Stimulated activated CD4-positive, alpha-beta T cell treated with anti-CD3 and anti-CD28 coated beads, Interleukin-4, amount 100 ng/mL, for 4 hours (primary cell): ENCODE data around the gene TLR4.

Experiments
- DNase-seq, 2 experiments: peaks; one replicate each; pipeline ENCODE4 v3.0.0-alpha.2; 2020

Gene TLR4

DNA sequence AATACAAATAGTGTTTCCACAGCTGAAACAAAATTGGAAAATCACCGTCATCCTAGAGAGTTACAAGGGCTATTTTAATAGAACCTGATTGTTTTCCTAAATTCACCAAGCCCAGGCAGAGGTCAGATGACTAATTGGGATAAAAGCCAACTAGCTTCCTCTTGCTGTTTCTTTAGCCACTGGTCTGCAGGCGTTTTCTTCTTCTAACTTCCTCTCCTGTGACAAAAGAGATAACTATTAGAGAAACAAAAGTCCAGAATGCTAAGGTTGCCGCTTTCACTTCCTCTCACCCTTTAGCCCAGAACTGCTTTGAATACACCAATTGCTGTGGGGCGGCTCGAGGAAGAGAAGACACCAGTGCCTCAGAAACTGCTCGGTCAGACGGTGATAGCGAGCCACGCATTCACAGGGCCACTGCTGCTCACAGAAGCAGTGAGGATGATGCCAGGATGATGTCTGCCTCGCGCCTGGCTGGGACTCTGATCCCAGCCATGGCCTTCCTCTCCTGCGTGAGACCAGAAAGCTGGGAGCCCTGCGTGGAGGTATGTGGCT is at the start of gene TLR4:
Gene TLR4, plus strand, starts transcription at position 380 of the 552 bp plus-strand sequence. Its CDS starts 70 bp downstream, at position 450.
- no peak for DNase-seq

DNA sequence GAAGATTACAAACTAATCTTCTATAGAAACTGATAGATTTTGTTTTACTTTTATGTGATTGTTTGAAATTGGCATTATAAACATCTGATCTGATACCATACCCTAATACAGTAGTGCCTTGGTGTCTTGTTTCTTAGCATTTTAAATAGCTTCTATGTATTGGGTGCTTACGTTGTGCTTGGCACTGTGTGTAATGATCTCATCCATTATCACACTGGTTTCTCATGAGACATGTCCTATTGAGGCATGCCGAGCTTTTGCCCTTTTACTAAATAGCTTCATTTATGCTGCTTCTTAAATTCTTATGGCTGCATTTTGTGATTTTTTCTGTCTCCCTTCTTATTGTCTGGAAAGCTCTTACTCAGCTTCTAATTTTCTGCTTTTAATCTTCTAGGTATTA is 48.2 kb upstream of the TLR4 start:
- no peak for DNase-seq

DNA sequence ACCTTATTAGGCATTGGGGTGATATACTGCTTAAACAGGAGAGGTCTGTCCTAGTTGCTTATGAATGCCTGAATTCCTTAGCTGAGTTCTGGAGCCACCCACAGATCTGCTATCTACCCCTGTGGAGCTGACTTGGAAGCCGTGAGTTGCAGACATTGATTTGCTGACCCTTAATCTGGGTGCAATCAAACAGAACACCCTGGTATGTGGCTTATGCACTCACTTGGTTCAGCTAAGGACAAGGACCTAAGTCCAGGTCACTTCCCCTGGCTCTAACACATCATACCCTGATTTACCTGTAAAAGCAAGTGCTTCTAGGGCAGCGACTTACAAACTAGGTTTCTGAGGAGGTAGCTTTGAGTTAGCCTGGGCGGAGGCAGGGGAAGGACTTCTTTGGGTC is 41.6 kb upstream of the TLR4 start:
- no peak for DNase-seq

DNA sequence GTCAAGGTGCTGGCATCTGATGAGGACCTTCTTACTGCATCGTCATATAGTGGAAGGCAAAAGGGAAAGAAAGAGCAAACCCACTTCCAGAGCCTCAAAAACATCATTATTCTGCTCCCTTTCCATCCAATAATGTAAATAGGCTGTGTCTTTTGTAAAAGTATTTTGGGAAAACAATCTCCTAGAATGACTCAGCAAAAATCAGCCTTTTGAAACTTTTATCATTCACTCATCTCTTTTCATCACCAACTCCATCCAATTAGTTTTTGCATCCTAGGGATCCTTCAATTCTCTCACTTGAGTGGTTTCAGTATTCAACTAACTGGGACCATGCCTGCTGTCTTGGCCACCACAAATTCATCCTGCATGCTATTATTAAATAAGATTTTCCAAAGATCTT is 39.8 kb upstream of the TLR4 start:
- DNase-seq: no peak

DNA sequence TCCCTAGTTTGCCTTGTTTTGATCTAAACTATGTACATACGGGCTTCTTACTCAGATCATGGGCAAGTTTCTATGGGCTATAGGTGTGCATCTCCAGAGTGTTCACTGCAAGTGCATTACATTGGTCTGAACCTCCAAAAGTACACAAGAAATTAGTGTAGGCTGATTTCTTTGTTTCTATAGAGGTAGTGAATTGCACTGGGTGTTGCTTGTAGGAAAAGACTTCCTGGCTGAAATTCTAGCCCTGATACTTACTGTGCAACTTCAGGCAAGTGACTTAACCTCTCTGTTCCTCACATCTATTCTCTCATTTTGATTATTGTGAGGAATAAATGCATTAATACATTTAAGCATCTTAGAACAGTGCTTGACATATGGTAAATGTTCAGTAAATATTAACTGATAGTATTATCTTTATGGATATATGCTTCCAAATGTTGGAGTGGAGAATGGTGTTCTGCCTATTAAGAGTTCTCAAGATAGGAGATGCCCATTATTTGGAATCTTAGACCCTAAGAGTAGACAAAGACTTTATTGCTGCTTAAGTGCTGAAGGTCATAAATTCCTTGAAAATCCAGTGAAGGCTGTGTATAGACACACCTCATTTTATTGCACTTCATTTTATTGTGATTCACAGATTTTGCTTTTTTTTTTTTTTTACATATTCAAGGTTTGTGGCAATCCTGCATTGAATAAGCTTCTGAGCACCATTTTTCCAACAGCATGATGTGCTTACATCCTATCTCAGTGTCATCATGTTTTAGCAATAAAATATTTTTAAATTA is 38.4 kb upstream of the TLR4 start:
- DNase-seq: no peak

DNA sequence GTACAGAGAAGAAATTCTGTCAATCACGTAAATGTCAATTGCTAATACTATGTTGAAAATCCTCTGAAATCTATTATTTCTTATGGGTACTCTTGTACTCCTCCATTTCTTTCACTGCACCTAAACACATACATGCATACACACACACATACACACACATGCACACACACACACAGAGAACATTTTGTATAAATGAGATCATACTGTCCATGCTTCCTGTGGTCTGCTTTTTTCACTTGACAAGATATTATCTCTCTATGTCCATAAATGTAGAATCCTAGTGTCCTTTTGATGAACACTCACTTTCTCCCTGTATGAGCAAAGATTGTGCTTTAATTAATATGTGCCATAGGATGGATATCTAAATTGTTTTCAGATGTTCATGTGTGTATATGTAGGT is 32.7 kb upstream of the TLR4 start:
- DNase-seq: no peak

DNA sequence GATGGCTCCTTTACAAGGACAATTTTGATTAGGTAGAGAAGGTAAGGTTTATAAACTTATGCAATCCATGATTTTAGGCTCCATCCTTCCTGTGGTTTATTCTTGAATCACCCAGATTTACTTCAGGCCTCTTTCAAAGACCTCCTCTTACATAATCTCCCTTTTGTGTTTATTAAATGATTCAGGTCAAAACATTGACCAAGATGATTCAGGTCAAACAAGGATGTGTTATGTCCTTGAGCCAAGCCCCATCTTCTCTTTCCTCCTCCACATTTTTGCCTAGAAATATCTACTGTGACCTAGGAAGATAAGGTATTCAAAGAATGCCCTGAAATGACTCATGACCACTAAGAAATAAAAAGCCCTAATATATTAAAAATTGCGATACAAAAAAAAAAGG is 31.8 kb upstream of the TLR4 start:
- DNase-seq: no peak

DNA sequence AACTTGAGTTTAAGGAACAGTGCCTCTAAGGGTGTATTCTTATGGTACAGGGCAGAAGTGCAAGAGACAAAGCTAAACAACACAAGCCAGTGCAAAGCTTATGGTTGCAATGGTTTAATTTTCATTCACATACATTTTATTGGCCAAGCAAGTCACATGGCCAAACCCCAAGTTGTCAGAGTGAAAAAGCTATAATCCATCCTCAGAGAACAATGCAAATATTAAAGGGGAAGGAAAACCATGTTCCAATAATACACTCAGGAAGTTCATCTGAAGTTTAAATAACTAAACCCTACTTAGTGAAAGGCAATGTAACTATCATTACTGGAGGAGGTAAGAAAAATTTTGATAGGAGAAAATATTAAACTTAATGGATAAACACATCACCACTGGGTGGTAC is 26.6 kb upstream of the TLR4 start:
- DNase-seq: no peak

DNA sequence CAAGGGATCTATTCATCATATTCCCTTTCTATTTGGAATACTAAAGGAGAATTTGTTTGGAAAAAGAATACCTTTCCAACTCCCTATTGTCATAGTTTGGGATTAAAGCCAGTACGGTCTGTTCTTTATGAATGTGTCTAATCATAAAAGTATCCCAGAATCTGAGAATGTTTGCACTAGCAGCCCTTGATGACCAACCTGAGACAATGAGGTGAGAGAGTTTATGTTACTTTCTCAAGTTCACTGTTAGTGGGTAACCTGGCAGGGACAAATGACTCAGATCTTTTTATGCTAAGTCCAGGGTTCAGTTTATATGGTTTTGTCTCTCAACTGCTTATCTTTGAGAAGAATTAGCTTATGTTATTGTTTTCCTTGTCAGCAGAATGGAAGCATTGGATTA is 25.3 kb upstream of the TLR4 start:
- DNase-seq: no peak

DNA sequence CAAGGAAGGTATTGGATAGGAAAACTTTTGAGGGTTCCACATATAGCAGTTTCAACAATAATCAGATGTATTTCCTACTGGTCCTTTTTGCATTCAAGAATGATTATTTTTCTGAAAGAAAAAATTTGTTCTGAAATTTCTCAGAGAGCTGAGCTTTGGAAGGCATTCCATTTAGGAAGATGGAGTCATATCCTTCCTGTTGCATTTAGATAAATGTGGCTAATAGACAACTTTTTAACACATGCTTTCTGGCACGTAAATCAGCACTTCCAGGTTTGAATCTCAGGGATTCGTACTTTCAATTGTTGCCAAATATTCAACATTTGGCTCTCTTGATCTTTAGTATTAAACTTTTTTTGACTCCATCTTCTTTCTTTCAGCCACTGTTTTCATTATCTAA is 24.8 kb upstream of the TLR4 start:
- no peak for DNase-seq

DNA sequence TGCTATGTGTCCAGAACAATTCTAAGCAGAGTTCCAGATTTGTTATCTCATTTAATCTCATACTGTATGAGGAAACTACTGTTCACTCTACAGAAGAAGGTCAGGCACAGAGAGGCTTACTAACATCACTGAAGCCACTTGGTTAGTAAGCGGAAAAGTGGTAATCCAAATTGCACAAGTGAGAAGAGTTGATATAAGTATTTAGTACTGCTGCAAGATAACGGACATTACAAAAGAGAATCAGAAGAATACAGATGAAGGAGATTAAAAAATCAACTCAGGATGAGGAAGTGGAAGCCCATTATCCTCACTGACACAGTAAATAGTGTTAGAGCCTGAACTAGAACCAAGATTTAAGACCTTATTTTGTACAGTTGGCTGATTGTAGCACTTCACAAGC is 22.3 kb upstream of the TLR4 start:
- no peak for DNase-seq

DNA sequence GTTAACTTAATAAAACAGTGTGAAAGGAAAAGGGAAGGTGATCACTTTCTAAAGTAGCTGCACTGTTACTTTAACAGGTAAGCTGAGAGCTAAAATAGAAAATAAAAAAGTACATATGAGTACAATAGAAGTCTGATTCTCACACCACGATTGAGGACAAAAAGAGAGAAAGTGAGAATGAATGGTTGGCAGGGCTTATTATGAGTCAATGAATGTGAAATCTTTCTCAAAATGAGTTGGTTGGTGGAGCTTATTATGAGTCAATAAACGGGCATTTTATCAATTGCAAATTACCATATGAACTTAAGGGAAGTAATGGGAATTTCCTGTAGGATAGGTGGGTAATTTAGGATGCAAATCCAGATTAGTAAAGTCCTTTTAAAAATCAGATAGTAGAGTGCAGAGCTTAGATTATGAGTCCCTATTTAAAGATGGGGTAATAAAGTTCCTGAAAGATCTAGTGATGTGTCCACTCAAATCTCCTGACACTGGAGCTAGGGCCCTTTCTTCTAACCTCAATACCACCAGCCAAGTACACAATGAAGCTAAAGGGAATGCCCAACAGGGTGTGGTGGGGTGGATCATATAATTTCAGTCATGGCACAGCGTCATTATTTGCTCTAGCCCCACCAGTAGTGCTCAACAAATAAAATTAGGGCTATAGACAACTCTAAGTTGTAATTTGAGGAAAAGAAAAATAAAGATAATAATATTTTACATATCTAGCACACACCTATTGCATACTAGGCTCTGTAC is 21.1 kb upstream of the TLR4 start:
- no peak for DNase-seq

DNA sequence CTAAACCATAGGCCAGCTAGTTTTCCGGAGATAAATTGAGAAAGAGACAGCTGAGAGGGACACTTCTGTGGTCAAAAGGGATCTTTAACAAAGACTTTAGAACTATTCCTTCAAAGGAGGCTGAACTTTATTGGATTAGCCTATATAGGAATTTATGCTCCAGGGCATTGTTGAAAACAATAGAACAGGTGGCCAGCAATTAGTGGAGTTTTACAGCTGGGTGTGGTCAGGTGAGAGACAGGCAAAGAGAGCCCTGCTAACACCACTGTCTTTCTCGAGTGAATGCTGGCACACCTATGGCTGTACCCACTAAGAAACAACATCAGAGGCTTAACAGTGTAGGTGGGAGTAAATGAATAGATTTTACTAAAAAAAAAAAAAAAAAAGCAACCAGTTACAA is 16.7 kb upstream of the TLR4 start:
- DNase-seq: no peak

DNA sequence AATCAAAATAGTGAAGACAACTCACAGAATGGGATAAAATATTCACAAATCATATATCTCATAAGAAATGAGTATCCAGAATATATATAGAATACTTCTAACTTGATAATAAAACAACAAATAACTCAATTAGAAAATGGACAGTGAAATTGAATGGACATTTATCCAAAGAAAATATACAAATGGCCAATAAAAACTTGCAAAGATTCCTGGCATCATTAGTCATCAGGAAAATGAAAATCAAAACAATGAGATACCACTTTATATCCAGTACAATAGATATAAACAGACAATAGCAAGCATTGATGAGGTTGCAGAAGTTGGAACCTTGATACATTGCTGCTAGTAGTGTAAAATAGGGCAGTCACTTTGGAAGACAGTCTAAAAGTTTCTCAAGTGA is 12.8 kb upstream of the TLR4 start:
- DNase-seq: no peak

DNA sequence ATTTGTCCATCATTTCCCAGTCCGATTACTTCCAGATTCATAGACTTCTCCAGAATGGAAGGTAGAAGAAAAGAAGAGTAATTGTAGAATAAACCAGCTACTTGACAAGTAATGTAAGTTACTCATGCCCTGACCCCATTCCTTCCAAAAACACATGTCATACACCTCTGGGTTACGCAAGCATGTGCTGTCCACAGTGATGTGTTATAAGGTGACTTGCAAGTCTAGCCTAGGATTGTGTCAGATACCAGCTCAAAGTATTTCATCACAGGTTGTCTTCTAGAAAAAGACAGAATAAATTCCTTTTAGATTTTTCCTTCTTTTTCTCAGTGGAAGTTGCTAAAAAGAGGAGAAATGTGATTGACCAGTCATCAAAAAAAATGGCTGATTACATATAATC is 8.0 kb upstream of the TLR4 start:
- DNase-seq: no peak

DNA sequence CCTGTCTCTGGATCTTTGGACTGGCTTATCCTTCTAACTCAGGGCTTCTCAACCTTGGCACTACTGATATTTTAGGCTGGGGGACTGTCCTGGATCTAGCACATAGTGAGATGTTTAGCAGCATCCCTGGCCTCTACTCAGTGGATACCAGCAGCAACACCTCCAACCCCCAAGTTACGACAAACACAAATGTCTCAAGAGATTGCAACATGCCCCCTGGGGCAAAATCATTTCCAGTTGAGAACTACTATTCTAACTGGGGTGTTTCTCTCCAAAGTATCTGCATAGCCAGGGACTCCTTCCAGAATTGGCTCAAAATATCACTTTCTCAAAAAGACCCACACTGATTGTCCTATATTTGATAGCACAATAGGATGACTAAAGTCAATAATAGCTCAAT is 7.2 kb upstream of the TLR4 start:
- no peak for DNase-seq

DNA sequence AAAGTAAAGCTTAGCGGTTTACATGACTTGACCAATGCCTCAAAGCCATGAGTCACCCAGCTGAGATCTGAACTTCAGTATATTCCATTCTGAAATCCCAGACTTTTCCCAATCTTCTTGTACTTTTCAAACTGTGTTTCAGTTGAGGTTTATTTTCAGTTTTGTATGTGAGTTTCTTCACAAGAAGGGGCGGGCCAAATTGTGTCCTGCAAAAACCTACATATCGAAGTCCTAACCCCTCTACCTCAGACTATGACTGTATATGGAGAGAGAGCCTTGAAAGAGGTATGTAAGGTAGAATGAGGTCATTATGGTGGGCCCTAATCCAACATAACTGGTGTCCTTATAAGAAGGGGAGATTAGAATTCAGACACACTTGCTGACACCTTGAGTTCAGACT is 666 bp upstream of the TLR4 start:
- no peak for DNase-seq

DNA sequence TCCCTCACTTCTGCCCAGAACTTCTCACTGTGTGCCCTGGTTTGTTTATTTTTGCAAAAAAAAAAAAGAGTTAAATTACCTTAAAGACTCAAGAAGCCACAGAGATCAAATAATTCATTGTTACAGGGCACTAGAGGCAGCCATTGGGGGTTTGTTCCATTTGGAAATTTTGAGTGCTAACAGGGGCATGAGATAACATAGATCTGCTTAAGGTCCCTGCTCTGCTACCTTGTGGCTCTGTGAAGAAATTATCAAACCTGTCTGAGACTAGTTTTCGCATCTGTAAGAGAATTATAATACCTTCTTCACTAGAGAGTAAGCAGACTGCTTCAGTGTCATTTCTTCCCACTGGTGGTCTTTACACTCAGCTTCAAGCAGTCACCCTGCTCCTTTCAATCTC is 394 bp downstream of the TLR4 start:
- DNase-seq: no peak

DNA sequence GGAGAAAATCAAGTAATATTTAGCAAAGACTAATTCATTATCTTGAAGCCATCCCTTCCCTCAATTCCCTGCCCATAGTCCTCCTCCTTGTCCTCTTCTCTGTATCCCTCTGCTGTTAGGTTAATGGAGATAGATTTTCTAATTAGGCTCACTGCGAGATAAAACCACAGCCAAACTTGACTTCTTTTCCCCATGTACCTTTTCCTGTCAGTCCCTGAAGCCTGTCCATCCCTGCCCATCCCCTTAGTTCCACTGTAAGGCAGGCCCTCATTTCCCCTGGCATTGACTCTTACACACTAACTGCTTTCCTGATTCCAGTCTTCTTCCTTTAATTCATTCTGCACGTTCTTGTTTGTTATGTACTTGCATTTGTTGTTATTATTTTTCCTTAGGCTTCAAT is 1.2 kb downstream of the TLR4 start:
- no peak for DNase-seq

DNA sequence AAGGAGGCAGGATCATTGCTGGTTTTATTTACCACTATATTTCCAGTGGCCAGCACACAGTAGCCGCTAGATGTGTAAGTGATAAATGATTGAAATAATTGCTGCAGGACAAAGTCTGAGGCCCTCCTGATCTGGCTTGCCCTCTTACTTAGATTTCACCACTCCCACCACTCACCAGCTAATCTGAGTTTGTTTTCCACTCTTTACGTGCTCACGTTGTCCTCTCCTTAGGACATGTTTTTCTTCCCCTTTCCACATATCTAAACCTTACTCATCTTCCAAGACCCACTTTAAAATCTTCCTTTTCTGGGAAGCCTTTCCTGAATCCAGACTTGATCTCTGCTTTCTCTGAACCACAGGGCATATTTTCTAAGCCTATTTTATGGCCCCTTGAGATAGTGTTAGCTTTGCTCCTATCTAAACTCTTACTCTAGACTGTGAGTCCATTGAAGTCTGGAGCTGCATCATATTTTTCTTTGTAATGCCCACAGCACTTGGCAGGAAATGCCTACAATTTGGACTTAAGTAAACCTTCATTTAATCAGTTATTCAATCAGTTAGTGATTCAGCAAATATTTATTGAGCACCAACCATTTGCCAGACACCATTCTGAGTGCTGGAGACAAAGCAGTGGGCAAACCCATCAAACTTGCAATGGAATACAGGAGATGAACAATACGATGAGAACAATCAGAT is 2.4 kb downstream of the TLR4 start:
- no peak for DNase-seq

DNA sequence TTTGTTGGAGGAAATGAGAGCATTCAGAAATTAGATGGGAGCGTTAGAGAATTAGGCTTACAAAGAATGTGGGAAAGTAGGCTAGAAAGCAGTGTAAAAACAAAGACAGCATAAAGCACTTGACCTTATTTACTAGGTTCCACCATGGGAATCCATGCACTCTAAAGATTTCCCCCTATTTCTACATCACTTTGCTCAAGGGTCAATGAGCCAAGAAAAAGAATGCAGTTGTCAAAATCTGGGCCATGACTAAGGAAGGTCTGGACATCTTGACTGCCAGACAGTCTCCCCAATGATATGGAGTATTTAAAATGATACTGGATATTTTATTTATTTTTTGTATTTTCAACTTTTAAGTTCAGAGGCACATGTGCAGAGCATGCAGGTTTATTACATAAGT is 3.4 kb downstream of the TLR4 start:
- DNase-seq: no peak

DNA sequence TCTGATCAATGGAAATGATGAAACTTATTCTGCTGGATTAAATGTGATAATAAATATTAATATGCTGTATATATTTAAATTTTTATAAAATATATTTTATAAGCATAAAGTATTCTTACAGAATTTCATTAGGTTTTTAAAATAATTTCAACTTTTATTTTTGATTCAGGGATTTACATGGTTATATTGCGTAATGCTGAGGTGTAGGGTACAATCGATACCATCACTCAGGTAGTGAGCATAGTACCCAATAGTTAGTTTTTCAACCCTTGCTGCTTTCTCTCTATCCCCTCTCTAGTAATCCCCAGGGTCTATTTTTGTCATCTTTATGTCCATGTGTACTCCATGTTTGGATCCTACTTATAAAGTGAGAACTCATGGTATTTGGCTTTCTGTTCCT is 5.7 kb downstream of the TLR4 start:
- no peak for DNase-seq

DNA sequence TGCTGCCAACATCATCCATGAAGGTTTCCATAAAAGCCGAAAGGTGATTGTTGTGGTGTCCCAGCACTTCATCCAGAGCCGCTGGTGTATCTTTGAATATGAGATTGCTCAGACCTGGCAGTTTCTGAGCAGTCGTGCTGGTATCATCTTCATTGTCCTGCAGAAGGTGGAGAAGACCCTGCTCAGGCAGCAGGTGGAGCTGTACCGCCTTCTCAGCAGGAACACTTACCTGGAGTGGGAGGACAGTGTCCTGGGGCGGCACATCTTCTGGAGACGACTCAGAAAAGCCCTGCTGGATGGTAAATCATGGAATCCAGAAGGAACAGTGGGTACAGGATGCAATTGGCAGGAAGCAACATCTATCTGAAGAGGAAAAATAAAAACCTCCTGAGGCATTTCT is 10.1 kb downstream of the TLR4 start:
- no peak for DNase-seq
